ENCODE measurements around the gene FCGR2B.
A peak's percentile ranks its signal among the peaks of the same experiment; 100 is the strongest.
"Not testable (repeated sequence)": the region's sequence is repeated elsewhere in the genome, so short reads cannot be mapped to it uniquely, and the experiment has no call there.

The FCGR2B gene

DNA sequence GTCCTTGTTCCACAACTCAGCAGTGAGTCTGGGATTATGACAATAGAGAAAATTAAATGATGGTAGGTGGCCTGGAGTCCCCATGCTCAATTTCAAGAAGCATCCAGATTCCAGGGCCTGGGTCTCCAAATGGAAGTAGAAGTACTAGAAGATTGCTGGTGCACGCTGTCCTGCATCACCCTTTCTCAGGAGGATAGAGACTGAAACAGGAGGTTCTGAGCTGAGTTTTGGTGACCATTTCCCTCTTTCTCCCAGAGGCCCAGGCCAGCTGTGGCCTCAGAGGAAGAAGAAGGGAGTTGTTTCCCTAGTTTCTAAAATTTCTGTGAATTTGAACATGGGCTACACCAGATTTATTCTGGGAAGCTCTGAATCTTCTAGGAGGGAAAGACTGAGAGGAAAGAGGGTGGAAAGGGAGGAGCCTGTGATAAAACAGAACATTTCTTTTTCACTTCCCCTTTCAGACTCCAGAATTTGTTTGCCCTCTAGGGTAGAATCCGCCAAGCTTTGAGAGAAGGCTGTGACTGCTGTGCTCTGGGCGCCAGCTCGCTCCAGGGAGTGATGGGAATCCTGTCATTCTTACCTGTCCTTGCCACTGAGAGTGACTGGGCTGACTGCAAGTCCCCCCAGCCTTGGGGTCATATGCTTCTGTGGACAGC lies at the start of gene FCGR2B:
FCGR2B (plus strand) TSS at position 460 of the 656 bp plus-strand sequence; CDS start at position 559, 99 bp downstream.
- DNase-seq (ENCODE audit: low read depth), result not testable (repeated sequence)

GRCh38 chr1:161616417-161616816 lies 46.5 kb upstream of the FCGR2B start:
- not testable (repeated sequence) for DNase-seq (ENCODE audit: low read depth)

DNA sequence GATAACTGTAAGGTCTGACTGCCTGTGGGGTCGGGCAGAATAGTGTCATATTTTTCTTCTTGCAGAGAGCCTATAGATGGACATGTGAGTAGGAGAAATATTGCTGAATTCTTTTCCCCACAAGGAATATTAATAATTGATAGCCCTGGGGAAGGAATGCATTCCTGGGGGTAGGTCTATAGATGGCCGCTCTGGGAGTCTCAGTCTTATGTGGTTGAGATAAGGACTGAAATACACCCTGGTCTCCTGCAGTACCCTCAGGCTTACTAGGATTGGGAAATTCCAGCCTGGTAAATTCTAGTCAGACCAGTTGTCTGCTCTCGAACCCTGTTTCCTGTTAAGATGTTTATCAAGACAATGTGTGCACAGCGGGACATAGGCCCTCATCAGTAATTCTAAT lies 44.4 kb upstream of the FCGR2B start:
- DNase-seq (ENCODE audit: low read depth), result not testable (repeated sequence)

GRCh38 chr1:161620399-161620798 lies 42.5 kb upstream of the FCGR2B start:
- not testable (repeated sequence) for DNase-seq (ENCODE audit: low read depth)

DNA sequence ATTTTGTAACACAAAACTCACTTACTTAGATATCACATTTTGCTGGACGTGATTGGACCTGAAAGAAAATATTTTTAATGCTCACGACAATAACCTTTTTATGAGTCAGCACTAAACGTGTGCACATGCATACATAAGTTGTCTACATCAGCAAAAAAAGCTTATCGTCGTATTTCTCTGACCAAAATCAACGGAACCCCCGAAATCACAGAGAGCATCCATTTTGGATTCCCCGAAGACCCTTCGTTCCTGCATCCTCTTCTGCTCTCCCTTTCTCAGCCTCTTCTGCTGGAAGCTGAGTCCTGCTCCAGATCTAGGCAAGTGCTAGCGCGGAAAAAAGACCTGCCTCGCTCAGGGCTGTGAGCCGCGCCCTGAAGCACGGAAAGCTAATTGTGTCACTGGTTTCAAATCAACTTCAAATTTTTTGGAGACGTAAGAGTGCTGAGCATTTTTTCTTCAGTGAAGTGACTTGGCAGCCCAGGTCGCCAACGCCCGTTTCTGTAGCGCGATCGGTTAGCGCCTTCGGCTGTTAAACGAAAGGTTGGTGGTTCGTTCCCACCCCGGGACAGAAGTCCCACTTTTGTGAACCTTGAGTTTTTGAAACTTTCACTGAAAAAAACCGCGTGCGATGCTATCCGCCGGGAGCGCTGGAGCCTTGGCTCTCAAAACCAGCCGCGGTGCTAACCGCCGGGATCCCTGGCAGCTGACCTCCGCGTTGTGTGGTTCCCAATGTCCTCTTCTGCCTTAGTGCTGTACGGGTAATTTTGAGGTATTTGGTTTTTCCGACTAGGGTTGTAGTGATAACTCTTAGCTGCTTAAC lies 41.6 kb upstream of the FCGR2B start:
- peak; percentile 62 for DNase-seq (ENCODE audit: low read depth)

GRCh38 chr1:161622054-161622453 lies 40.9 kb upstream of the FCGR2B start:
- not testable (repeated sequence) for DNase-seq (ENCODE audit: low read depth)

DNA sequence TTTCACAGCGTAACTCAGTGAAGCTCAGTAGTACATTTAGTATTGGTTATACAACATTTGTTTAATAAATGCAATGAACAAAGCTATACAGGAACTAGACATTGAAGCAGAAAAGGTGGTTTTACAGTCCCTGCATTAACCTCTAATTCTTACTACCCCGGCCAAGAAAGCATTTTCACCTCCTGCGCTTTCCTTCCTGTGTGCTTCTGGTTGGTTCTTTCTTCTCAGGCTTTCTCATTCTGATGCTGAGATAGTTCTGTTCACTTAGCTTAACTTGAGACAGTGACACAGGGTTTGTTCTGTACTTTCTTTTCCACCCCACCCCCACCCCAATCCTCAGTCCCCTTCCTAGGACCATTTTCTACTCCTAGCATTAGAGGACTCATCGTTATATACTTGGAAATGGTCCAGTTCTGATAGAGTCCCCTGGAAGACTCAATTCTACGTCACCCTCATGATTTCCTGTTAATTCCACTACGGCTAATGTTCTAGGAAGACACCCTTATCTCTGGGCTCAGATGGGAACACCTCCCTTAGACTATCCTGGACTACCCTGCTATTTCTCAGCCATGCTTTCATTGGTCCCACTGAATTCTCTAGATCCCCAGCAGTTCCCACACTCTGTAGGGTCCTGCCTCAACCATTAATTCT lies 39.4 kb upstream of the FCGR2B start:
- DNase-seq (ENCODE audit: low read depth), result not testable (repeated sequence)

DNA sequence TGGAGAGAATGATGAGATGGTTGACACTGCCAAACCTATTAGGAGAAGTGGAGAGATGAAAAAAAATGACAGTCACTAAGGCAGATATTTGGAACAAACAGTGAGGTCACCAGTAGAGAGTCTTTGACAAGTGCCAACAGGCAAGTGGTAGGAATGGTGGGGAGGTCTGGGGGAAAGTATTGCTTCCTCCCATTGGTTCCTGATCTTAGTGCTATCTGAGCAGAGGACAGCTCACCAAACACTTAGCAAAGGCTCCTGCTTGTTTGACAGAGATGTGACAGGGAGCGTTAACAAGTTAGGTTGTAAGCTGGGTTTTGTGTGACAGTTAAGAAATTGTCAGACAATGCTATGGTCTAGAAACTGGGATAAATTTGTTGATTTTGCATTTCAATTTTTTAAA lies 38.3 kb upstream of the FCGR2B start:
- DNase-seq (ENCODE audit: low read depth), result not testable (repeated sequence)

- not testable (repeated sequence) for DNase-seq (ENCODE audit: low read depth)
Observed at GRCh38 chr1:161626445-161627146, 36.3 kb upstream of the FCGR2B start.

- DNase-seq (ENCODE audit: low read depth), result not testable (repeated sequence)
Observed at GRCh38 chr1:161630128-161630742, 32.7 kb upstream of the FCGR2B start.

- no peak for DNase-seq (ENCODE audit: low read depth)
Observed at GRCh38 chr1:161631076-161631475, 31.9 kb upstream of the FCGR2B start, which contains the start of gene FCGR3B. Gene FCGR3B (minus strand): TSS chr1:161631176. CDS start chr1:161631094, 82 bp downstream.

- not testable (repeated sequence) for DNase-seq (ENCODE audit: low read depth)
Observed at GRCh38 chr1:161634993-161635392, 27.9 kb upstream of the FCGR2B start.

DNA sequence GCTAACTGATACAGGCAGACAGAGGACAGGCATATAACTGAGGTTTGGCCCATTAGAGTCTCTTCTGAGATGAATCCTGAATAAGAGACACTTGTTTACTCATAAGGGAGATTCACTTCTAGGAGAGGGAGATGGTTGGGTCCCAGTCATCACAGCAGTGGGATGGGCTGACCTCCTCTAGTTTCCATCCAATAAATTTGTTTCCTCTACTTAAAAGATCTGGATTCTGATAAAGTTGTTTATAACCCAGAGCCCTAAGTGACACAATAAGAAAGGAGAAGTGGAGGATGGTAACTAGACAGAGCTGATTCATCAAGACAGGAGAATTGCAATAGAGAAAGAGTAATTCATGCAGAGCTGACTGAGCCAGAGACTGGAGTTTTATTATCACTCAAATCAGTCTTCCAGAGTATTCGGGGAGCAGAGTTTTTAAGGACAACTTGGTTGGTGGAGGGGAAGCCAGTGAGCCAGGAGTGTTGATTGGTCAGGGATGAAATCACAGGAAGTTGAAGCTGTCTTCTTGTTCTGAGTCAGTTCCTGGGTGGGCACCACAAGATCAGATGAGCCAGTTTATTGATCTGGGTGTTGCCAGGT lies 26.7 kb upstream of the FCGR2B start:
- not testable (repeated sequence) for DNase-seq (ENCODE audit: low read depth)

GRCh38 chr1:161636976-161637375 lies 26.0 kb upstream of the FCGR2B start:
- not testable (repeated sequence) for DNase-seq (ENCODE audit: low read depth)

- DNase-seq (ENCODE audit: low read depth), result not testable (repeated sequence)
Observed at GRCh38 chr1:161638251-161638993, 24.5 kb upstream of the FCGR2B start.

DNA sequence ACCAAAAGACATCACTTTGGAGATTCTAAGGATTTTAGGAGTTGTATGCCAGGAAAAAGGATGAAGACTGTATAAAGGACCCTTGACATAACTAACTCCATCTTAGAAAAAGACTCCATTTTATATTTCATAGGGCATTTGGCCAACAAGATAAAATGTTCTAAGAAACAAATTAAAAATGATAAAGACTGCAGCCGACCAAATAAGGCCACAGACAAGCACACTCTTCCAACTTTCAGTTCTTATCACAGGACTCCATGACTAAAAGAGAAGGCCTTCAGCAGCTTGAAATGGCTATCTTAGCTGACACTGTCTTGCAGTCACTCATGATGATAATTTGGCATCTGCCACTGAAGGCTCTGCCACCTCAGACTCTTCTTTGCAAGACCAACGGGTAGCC lies 23.7 kb upstream of the FCGR2B start:
- not testable (repeated sequence) for DNase-seq (ENCODE audit: low read depth)

DNA sequence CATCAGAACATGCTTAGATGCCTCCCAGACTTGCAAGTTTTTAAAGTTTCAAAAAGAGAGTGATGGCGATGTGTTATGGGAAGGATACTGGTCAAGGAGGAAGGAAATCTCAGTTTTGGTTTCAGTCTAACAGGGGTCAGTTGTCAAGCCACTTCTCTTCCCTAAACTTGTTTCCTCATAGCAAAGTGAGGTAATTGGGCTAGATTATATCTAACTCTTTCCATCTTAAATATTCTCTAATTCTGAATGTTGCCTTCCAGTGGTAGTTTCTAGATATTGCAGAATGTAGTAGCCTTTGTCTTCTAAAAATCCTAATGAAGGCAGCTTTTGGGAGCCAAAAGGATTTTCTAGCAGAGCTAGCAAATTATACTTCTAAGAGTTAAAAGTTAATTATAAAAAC lies 20.2 kb upstream of the FCGR2B start:
- not testable (repeated sequence) for DNase-seq (ENCODE audit: low read depth)

GRCh38 chr1:161643481-161644208 lies 19.3 kb upstream of the FCGR2B start:
- not testable (repeated sequence) for DNase-seq (ENCODE audit: low read depth)

DNA sequence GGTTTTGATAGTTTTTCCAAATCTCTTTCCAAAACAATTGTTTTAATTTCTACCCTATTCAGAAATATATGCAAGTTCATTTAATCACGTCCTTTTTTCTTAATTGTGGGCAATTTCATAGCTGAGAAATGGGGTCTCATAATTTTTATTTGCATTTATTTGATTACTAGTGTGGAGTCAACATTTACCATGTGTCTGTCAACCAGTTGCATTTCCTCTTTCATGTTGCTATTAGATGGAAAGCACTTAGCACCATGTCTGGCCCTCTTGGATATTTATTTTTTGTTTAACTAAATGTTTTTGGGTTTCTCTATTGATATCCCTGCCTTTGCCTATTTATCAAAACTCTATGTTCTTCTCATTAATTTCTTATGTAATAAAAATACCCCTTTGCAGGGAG lies 18.1 kb upstream of the FCGR2B start:
- not testable (repeated sequence) for DNase-seq (ENCODE audit: low read depth)
